OCI-LY3 (cell line): ENCODE data around the gene EXD3.

Source experiments
- H2AFZ ChIP-seq: fragments of 200-600, 300-600 bp; shearing (Covaris generic); 2 replicates; pipeline ENCODE4 v1.6.0; 2014; ENCODE audit warnings: antibody characterized with exemption, low read depth, low read length
- H3K27ac ChIP-seq: fragments of 200-600, 300-600 bp; sonication (generic); 2 replicates; pipeline ENCODE4 v1.5.1; 2014; ENCODE audit warnings: mild to moderate bottlenecking, low read length, moderate library complexity, mixed read lengths
- H3K27me3 ChIP-seq: fragments of 200-600, 300-600 bp; sonication (generic); 2 replicates; pipeline ENCODE4 v1.6.1; 2014; ENCODE audit warnings: low read depth, low read length, mixed read lengths
- H3K36me3 ChIP-seq: fragments of 200-600, 300-600 bp; sonication (generic); replicated peaks from 2 replicates; pipeline ENCODE3; 2014; ENCODE audit warnings: low read depth, low read length, mixed read lengths
- H3K4me1 ChIP-seq: fragments of 300-600, 200-600 bp; sonication (generic); 2 replicates; pipeline ENCODE4 v1.6.1; 2014; ENCODE audit warnings: low read length, mixed read lengths
- H3K4me2 ChIP-seq: fragments of 200-600, 300-600 bp; sonication (generic); 2 replicates; pipeline ENCODE4 v1.6.1; 2014; ENCODE audit warnings: low read length, mixed read lengths
- H3K4me3 ChIP-seq: fragments of 300-600, 200-600 bp; sonication (generic); 2 replicates; pipeline ENCODE4 v1.5.1; 2014; ENCODE audit warnings: antibody characterized with exemption, mild to moderate bottlenecking, low read length, moderate library complexity
- H3K79me2 ChIP-seq: fragments of 300-600, 200-600 bp; shearing (Covaris generic); 2 replicates; pipeline ENCODE4 v1.6.1; 2014; ENCODE audit warnings: mild to moderate bottlenecking, low read length, mixed read lengths
- H3K9ac ChIP-seq: fragments of 300-600, 200-600 bp; shearing (Covaris generic); 2 replicates; pipeline ENCODE4 v1.6.0; 2014; ENCODE audit warnings: mild to moderate bottlenecking, low read length, moderate library complexity
- H3K9me3 ChIP-seq: fragments of 200-600, 300-600 bp; shearing (Covaris generic); 2 replicates; pipeline ENCODE4 v1.6.1; 2014; ENCODE audit warnings: low read length, mixed read lengths; ENCODE audit not compliant: insufficient read depth
- H4K20me1 ChIP-seq: fragments of 200-600, 300-600 bp; sonication (generic); 2 replicates; pipeline ENCODE4 v1.6.1; 2016; ENCODE audit warnings: low read length, mixed read lengths; ENCODE audit not compliant: insufficient read depth
- EZH2phosphoT487 ChIP-seq: fragments of 200-600 bp; shearing (Covaris generic); IDR thresholded peaks from 2 replicates; pipeline ENCODE4 v1.6.1; 2018; ENCODE audit warnings: antibody characterized with exemption, mixed run types, low read depth
- TF ChIP-seq, protein P1 (sequence below): fragments of 200-600, 300-600 bp; sonication (generic); IDR thresholded peaks from 2 replicates; pipeline ENCODE4 v1.5.1; 2014; ENCODE audit warnings: antibody characterized with exemption, low read length, low read depth

The EXD3 gene

DNA sequence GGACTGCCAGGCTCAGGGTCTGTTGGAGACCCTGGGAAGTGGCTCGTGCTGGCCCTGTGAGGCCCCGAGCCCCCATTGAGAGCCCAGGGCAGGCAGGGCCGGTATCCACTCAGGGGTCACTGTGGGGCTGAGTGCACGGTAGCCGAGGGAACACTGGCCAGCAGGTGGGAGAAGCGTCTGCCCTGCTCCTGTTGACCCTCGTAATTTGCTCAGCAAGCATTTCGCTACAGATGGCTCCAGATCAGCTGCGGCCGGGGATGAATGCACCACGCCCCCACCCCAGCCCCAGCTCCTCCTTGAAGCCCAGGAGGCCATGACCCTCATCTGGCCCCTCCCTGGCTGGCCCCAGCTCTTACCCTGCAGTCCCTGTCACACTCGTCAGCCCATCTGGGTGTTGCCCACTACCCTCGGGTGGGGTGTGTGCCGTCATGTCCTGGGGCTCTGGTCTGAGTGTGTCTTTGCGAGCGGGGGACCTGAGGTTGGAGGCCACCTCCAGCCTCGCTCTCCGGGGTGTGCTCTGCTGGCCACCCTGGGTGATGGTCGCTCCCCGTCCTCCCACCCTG, 114.8 kb downstream of the EXD3 start:
- H3K79me2 ChIP-seq: no peaks in the 10 kb centered on the region
- H3K36me3 ChIP-seq: no peaks in the 10 kb centered on the region
- no peak overlapping the region for H2AFZ ChIP-seq
- TF ChIP-seq, protein P1, sequence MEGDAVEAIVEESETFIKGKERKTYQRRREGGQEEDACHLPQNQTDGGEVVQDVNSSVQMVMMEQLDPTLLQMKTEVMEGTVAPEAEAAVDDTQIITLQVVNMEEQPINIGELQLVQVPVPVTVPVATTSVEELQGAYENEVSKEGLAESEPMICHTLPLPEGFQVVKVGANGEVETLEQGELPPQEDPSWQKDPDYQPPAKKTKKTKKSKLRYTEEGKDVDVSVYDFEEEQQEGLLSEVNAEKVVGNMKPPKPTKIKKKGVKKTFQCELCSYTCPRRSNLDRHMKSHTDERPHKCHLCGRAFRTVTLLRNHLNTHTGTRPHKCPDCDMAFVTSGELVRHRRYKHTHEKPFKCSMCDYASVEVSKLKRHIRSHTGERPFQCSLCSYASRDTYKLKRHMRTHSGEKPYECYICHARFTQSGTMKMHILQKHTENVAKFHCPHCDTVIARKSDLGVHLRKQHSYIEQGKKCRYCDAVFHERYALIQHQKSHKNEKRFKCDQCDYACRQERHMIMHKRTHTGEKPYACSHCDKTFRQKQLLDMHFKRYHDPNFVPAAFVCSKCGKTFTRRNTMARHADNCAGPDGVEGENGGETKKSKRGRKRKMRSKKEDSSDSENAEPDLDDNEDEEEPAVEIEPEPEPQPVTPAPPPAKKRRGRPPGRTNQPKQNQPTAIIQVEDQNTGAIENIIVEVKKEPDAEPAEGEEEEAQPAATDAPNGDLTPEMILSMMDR: no peak
- no peak for TF ChIP-seq EZH2phosphoT487
- H3K4me2 ChIP-seq: no peak overlapping the region
- no peaks in the 10 kb centered on the region for H4K20me1 ChIP-seq
- no peak overlapping the region for H3K4me3 ChIP-seq
- H3K9me3 ChIP-seq: no peaks in the 10 kb centered on the region
- no peaks in the 10 kb centered on the region for H3K27me3 ChIP-seq
- H3K4me1 ChIP-seq: peaks cover 11% of the 10 kb centered on the region
- no peak overlapping the region for H3K9ac ChIP-seq
- H3K27ac ChIP-seq: no peak overlapping the region

DNA sequence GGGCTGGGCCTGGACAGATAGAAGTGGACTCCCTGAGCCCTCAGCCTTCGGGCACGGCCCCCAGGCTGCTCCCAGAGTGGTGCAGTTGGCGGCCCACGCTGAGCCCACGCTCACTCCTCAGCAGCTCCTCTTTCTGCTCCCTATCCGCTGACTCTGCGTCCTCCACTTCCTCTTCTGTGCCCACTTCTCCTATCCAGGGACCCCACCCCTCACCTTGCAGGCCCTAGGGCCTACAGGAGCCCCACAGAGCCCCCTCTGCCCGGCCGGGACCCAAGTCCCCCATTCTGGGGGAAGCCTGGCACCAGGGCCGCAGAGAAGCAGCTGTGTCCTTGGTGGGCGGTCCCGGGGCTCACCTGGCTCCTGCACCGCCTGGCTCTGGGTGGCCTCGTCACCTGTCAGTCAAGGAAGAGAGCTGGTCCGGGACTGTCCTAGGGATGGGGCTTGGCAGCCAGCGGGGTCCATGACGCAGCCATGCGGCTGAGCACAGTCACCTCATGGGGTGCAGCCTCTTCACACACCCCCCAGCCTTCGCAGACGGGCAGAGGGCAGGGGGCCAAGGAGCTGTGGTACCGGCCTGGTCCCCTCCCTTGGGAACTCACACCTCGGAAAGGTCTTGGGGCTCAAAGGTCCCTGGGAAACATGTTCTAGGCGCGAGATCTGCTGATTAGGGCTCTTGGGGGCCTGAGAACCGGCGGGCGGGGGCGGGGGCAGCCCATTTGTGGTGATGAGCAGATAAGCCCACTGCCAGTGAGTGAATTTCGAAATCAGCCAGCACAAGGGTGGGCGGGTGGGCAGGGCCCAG, 115.5 kb downstream of the EXD3 start:
- Histone ChIP-seq H3K4me2 (no peak overlapping the region), H3K36me3 (no peaks in the 10 kb centered on the region), H3K4me1 (peaks cover 11% of the 10 kb centered on the region), H3K27me3 (no peaks in the 10 kb centered on the region), H4K20me1 (no peaks in the 10 kb centered on the region), H2AFZ (no peak overlapping the region), H3K79me2 (no peaks in the 10 kb centered on the region), H3K9ac (no peak overlapping the region), H3K27ac (no peak overlapping the region), H3K4me3 (no peak overlapping the region), H3K9me3 (no peaks in the 10 kb centered on the region)
- TF ChIP-seq, protein P1: no peak
- TF ChIP-seq EZH2phosphoT487: no peak

DNA sequence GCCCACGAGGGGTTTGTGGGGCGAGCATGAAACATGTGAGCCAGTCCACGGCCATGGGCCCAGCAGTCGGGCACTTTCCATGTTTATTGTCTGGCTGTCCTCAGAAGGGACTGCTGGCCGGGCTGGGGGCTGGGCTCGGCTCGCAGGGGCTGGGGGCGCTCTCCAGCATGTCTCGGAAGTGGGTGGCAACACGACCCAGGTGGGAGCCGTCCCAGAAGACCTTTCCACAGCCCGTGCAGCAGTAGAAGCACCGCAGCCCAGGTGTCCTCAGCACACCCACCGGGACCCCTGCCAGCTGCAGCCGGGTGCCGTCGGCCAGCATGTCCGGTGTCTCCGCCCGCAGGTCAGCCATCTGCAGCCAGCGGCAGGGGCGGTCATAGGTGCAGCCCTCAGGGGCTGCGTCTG, 116.1 kb downstream of the EXD3 start:
- Histone ChIP-seq H3K79me2 (no peaks in the 10 kb centered on the region), H3K36me3 (no peaks in the 10 kb centered on the region), H3K4me2 (no peak overlapping the region)

More for the DNA sequence above, 116.1 kb downstream of the EXD3 start:
- no peak overlapping the region for H2AFZ ChIP-seq
- H3K9me3 ChIP-seq: no peaks in the 10 kb centered on the region
- no peak overlapping the region for H3K4me3 ChIP-seq
- H3K27me3 ChIP-seq: no peaks in the 10 kb centered on the region
- H3K9ac ChIP-seq: no peak overlapping the region
- H3K4me1 ChIP-seq: peaks cover 11% of the 10 kb centered on the region
- H3K27ac ChIP-seq: no peak overlapping the region
- TF ChIP-seq EZH2phosphoT487: no peak
- TF ChIP-seq, protein P1: no peak
- no peaks in the 10 kb centered on the region for H4K20me1 ChIP-seq
